Measurements from ENCODE around the gene MAGEA12.
"Not testable (repeated sequence)": the region's sequence is repeated elsewhere in the genome, so short reads cannot be mapped to it uniquely, and the experiment has no call there.

MAGEA12 gene

GRCh38 chrX:152766562-152766961, 33.0 kb downstream of the MAGEA12 start:
- not testable (repeated sequence) for DNase-seq (ENCODE audit: low spot score)

GRCh38 chrX:152769549-152770289, 36.2 kb downstream of the MAGEA12 start, which contains the start of gene MAGEA6:
TSS of gene MAGEA6 (minus strand) at chrX:152769689. CDS start at chrX:152767650, 2,039 bp downstream.
- DNase-seq (ENCODE audit: low spot score): not testable (repeated sequence)

DNA sequence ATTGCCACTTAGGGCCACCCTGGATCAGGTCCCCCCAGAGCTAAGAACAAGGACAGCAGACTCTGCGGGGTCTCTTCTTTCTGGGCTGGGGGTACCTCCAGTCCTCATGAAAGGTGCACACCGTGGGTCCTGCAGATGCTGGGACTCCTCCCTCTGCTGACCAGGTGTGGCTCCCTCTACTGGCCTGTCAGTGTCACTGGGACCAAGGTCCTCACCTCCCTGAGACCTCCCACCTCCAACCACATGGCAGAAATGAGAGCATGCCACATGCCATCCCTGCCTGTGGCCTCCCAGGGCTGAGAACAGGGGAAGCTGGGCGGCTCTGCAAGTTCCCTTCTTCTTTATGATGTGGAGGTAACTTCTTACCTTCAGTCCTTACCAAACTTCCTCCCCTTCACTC, 53.5 kb downstream of the MAGEA12 start:
- DNase-seq (ENCODE audit: low spot score): not testable (repeated sequence)
